K562 (cell line): ENCODE measurements around the gene MAML3. TPM values are rescaled to one million over a fixed set of nuclear protein-coding genes. Genes with fewer than 3 reads are reported as not detected.

Source experiments
- ATAC-seq: fragments of 200-7000 bp; cut with Tn5 transposase; 3 replicates; pipeline ENCODE4 v1.9.1; 2020; ENCODE audit warnings: moderate library complexity
- BruUV-seq: library from RNA; stranded (reverse); fragments of 400-500 nt; replicated peaks from 2 replicates; lab custom pipeline; 2021; lab: Mats Ljungman, UMichigan
- CTCF ChIA-PET: fragments of 300-600 bp; formaldehyde crosslinking; extraction: SDS; loops from one replicate; lab custom pipeline; 2021; ENCODE audit warnings: low intra/inter-chr PET ratio; lab: Yijun Ruan, JAX
- POLR2A ChIA-PET: fragments of 300-600, 350-650 bp; sonication (Branson Sonifier 250); formaldehyde crosslinking; extraction: SDS; loops from one replicate; lab custom pipeline; 2021; ENCODE audit warnings: antibody characterized with exemption, inconsistent platforms; lab: Yijun Ruan, JAX
- DNase-seq, 4 experiments: peaks; one replicate each; pipeline versions ENCODE4 v3.0.0 to v3.0.0-alpha.2; 2011 to 2018; ENCODE audit warnings: low spot score in 3 of 4, mixed read lengths in 3 of 4; ENCODE audit errors: extremely low read depth in 1 of 4
- FAIRE-seq: peaks from 2 replicates; lab custom pipeline; 2011; peaks lifted over from hg19 to GRCh38; lab: Jason Lieb, UNC
- H2AFZ ChIP-seq: 2 replicates; pipeline ENCODE4 v1.6.0; 2011; ENCODE audit warnings: low read depth, low read length, control low read depth, inconsistent platforms
- H3K27ac ChIP-seq: fragments of 200-600 bp; 3 replicates; pipeline ENCODE4 v1.8.0; 2011; ENCODE audit warnings: low read depth, mild to moderate bottlenecking, control low read depth, inconsistent platforms, low read length, moderate library complexity, mixed read lengths; ENCODE audit errors: extremely low read depth
- H3K27me3 ChIP-seq, 2 experiments: fragments of 300-600 bp in 1 of 2; 2 replicates in 1 of 2; 3 replicates in 1 of 2; pipeline versions ENCODE4 v1.6.0 to v1.8.0; 2011; ENCODE audit warnings: inconsistent platforms in 2 of 2, low read length in 2 of 2, mild to moderate bottlenecking in 1 of 2, mixed read lengths in 1 of 2, moderate library complexity in 1 of 2; ENCODE audit not compliant: control insufficient read depth in 2 of 2, insufficient read depth in 2 of 2
- H3K36me3 ChIP-seq: fragments of 300-600 bp; 3 replicates; pipeline ENCODE4 v1.8.0; 2011; ENCODE audit warnings: mild to moderate bottlenecking, low read length, inconsistent platforms; ENCODE audit not compliant: control insufficient read depth, insufficient read depth
- H3K4me1 ChIP-seq, 2 experiments: fragments of 200-600 bp in 1 of 2; replicated peaks in 1 of 2; 2 replicates in 1 of 2; 3 replicates in 1 of 2; pipeline versions ENCODE4 v1.5.1 to v1.8.0; 2011; ENCODE audit warnings: inconsistent platforms in 2 of 2, low read length in 2 of 2, mild to moderate bottlenecking in 1 of 2, mixed read lengths in 1 of 2, moderate library complexity in 1 of 2; ENCODE audit not compliant: control insufficient read depth in 2 of 2, insufficient read depth in 2 of 2
- H3K4me2 ChIP-seq: 2 replicates; pipeline ENCODE4 v1.6.1; 2011; ENCODE audit warnings: low read length, control low read depth, inconsistent platforms, mixed read lengths; ENCODE audit not compliant: insufficient read depth
- H3K4me3 ChIP-seq: fragments of 200-600 bp; sonication (generic), shearing (Covaris generic); 2 replicates; pipeline ENCODE4 v1.5.1; 2016; ENCODE audit warnings: control low read depth, inconsistent platforms
- H3K79me2 ChIP-seq: fragments of 200-600 bp; 3 replicates; pipeline ENCODE4 v1.8.0; 2011; ENCODE audit warnings: low read length, inconsistent platforms; ENCODE audit not compliant: control insufficient read depth, insufficient read depth
- H3K9ac ChIP-seq, 2 experiments: 2 replicates each; pipeline versions ENCODE4 v1.6.0 to v1.6.1; 2011; ENCODE audit warnings: low read depth in 2 of 2, low read length in 2 of 2, control low read depth in 1 of 2, inconsistent platforms in 1 of 2, mild to moderate bottlenecking in 1 of 2, mixed read lengths in 1 of 2; ENCODE audit not compliant: insufficient read depth in 1 of 2
- H3K9me1 ChIP-seq: one replicate; pipeline ENCODE4 v1.6.0; 2011; ENCODE audit warnings: inconsistent platforms, mild to moderate bottlenecking, low read length, moderate library complexity; ENCODE audit not compliant: control insufficient read depth, insufficient read depth
- H3K9me3 ChIP-seq: replicated peaks from 2 replicates; pipeline ENCODE4 v1.5.1; 2011; ENCODE audit warnings: low read depth, low read length, inconsistent platforms; ENCODE audit not compliant: control insufficient read depth, insufficient read depth
- H4K20me1 ChIP-seq: replicated peaks from 2 replicates; pipeline ENCODE4 v1.6.1; 2011; ENCODE audit warnings: low read length, inconsistent platforms, mixed read lengths; ENCODE audit not compliant: control insufficient read depth, insufficient read depth
- AFF4 ChIP-seq: sonication (generic); formaldehyde crosslinking; IDR thresholded peaks from 2 replicates; pipeline ENCODE4 v1.8.0; 2023; ENCODE audit warnings: mild to moderate bottlenecking, missing genetic modification reagents
- COPS2 ChIP-seq: fragments of 450-650 bp; conservative IDR thresholded peaks from 2 replicates; pipeline ENCODE4 v1.6.1; 2016; ENCODE audit warnings: mild to moderate bottlenecking, moderate library complexity
- EHMT2 ChIP-seq: fragments of 450-650 bp; IDR thresholded peaks from 2 replicates; pipeline ENCODE4 v1.6.1; 2018; ENCODE audit warnings: antibody characterized with exemption
- HLTF ChIP-seq: fragments of 450-650 bp; IDR thresholded peaks from 2 replicates; pipeline ENCODE4 v1.6.1; 2016
- RBM25 ChIP-seq: fragments of 200-400 bp; formaldehyde crosslinking; IDR thresholded peaks from 2 replicates; pipeline ENCODE4 v1.6.1; 2018; ENCODE audit warnings: low read length, low read depth, moderate library complexity; ENCODE audit not compliant: severe bottlenecking
- SUPT5H ChIP-seq: fragments of 450-650 bp; IDR thresholded peaks from 2 replicates; pipeline ENCODE4 v1.6.1; 2016
- TCF3 ChIP-seq: sonication (generic); formaldehyde crosslinking; IDR thresholded peaks from 2 replicates; pipeline ENCODE4 v1.4.0; 2020; ENCODE audit warnings: mild to moderate bottlenecking, missing genetic modification reagents
- ZFP30 ChIP-seq: fragments of 250-450 bp; sonication (Bioruptor Pico); IDR thresholded peaks from 2 replicates; pipeline ENCODE4 v1.8.0; 2022; ENCODE audit warnings: moderate library complexity, mild to moderate bottlenecking, inconsistent platforms, borderline replicate concordance
- ZNF12 ChIP-seq: sonication (generic); formaldehyde crosslinking; IDR thresholded peaks from 2 replicates; pipeline ENCODE4 v1.4.0; 2020; ENCODE audit warnings: mild to moderate bottlenecking, missing genetic modification reagents
- ZNF24 ChIP-seq: fragments of 450-650 bp; IDR thresholded peaks from 2 replicates; pipeline ENCODE4 v1.6.1; 2016
- ZNF764 ChIP-seq: fragments of 250-450 bp; sonication (Bioruptor Pico); IDR thresholded peaks from 2 replicates; pipeline ENCODE4 v1.4.0; 2020; ENCODE audit warnings: low read depth, mild to moderate bottlenecking, moderate library complexity
- WGBS: fragments of 100-300 bp; shearing (Covaris generic); methylation state at CpG from one replicate; pipeline ENCODE4 v1.1.6; 2016; ENCODE audit warnings: low coverage, mixed read lengths; ENCODE audit not compliant: insufficient coverage; ENCODE audit errors: missing lambda C conversion rate; 5-methylcytosine and 5-hydroxymethylcytosine counted together
- in situ Hi-C: fragments of 300-500 bp; cut with MboI; formaldehyde crosslinking; loops from 4 replicates; pipeline ENCODE4 v1.15.0; 2018; ENCODE audit warnings: inconsistent platforms, mixed read lengths
- intact Hi-C: fragments of 100-400 bp; cut with micrococcal nuclease; formaldehyde crosslinking; loops from 2 replicates; pipeline ENCODE4 v1.14.2; 2022
- polyA plus RNA-seq, 8 experiments: library from polyadenylated mRNA; depleted of rRNA in 4 of 8; stranded (reverse) in 5 of 8; unstranded in 3 of 8; fragments of >200 nt; fragmentation: Nextera tagmentation in 2 of 8; fragmentation: Illumina TruSeq in 1 of 8; extraction: Ambion mirVana in 2 of 8; extraction: Trizol in 1 of 8; gene quantifications; 2 replicates each; pipeline versions ENCODE4 v1.2.1 to v1.2.3, GENCODE V29; 2011 to 2014; ENCODE audit warnings: inconsistent platforms in 1 of 8, missing spikeins in 1 of 8
- total RNA-seq, 7 experiments: library from RNA; depleted of rRNA in 6 of 7; stranded (reverse); fragments of >200 nt in 6 of 7; fragmentation: Illumina TruSeq in 2 of 7; extraction: Trizol in 2 of 7; gene quantifications; 2 replicates each; pipeline versions ENCODE4 v1.2.1 to v1.2.3, GENCODE V29; 2011 to 2021; ENCODE audit warnings: low replicate concordance in 1 of 7

Gene MAML3
- total and polyA plus RNA-seq, 9 of the 15 experiments (the other 6 are each of a cell fraction or from before 2014, with no cell fraction given) = 0.01 to 0.55 (median 0.25) TPM

GRCh38 chr4:140066031-140066930 is 87.7 kb downstream of the MAML3 start:
- ChIA-PET POLR2A (no interaction called here), CTCF (no interaction called here)
- Histone ChIP-seq H3K36me3 (no peaks in the 10 kb centered on the region), H3K27me3 (peaks cover 0 to 4% of the 10 kb centered on the region in 2 experiments; a peak in 2 of 5 replicates), H4K20me1 (0 out of 2 replicates have a peak, but pooled peaks cover 5% of the 10 kb centered on the region), H3K27ac (no peak overlapping the region), H3K4me3 (no peak overlapping the region), H3K79me2 (no peaks in the 10 kb centered on the region), H3K4me2 (no peak overlapping the region), H2AFZ (no peak overlapping the region), H3K9ac (no peak overlapping the region), H3K4me1 (no peaks in the 10 kb centered on the region), H3K9me3 (no peaks in the 10 kb centered on the region), H3K9me1 (no peaks in the 10 kb centered on the region)
- in situ Hi-C loops (no loop called here), intact Hi-C loops (no loop called here)
- ATAC-seq = no peak
- no peak for FAIRE-seq
- no peak for DNase-seq
- TF ChIP-seq HLTF (no peak), ZFP30 (CRISPR knock-in tag) (no peak), EHMT2 (no peak), AFF4 (CRISPR knock-in tag) (no peak), ZNF12 (CRISPR knock-in tag) (no peak), ZNF24 (no peak), RBM25 (no peak), TCF3 (CRISPR knock-in tag) (no peak), SUPT5H (no peak), ZNF764 (CRISPR knock-in tag) (no peak), COPS2 (no peak)
- BruUV-seq = no TSS peak
- 0% methylated on average over 3 of the region's 3 CpGs for WGBS
